Lower lobe of right lung (tissue), 2 donors: ENCODE data around the gene MALRD1. TPM values are rescaled to one million over a fixed set of nuclear protein-coding genes. Genes with fewer than 3 reads are reported as not detected.

ENCODE experiments used
- ATAC-seq, 2 donors: fragments of 200-7000 bp; cut with Tn5 transposase; one replicate each; pipeline ENCODE4 v1.9.1; 2020 to 2022; ENCODE audit warnings: mild to moderate bottlenecking in 2 of 2, moderate library complexity in 2 of 2
- DNase-seq: peaks from one replicate; pipeline ENCODE4 v3.0.0-alpha.2; 2020
- H3K27ac ChIP-seq: fragments of 200-600 bp; one replicate; pipeline ENCODE4 v1.8.0; 2022
- H3K27me3 ChIP-seq: fragments of 200-600 bp; one replicate; pipeline ENCODE4 v1.8.0; 2022; ENCODE audit warnings: low read depth
- H3K36me3 ChIP-seq: fragments of 200-600 bp; one replicate; pipeline ENCODE4 v1.8.0; 2022; ENCODE audit warnings: mild to moderate bottlenecking
- H3K4me1 ChIP-seq: fragments of 200-600 bp; one replicate; pipeline ENCODE4 v1.8.0; 2022
- H3K4me3 ChIP-seq: fragments of 200-600 bp; one replicate; pipeline ENCODE4 v1.8.0; 2022; ENCODE audit warnings: mild to moderate bottlenecking
- H3K9me3 ChIP-seq: fragments of 200-600 bp; one replicate; pipeline ENCODE4 v1.8.0; 2022
- intact Hi-C: fragments of 100-400 bp; cut with DNase I; formaldehyde crosslinking; loops from one replicate; pipeline ENCODE4 v1.11.0; 2022
- total RNA-seq: library from RNA; stranded (reverse); fragmentation: NEBNext Ultra II Directional; extraction: Animal tissue kit (Norgen Biotek cat#: 25700); gene quantifications from one replicate; pipeline ENCODE4 v1.2.1, GENCODE V29; 2021
- TF ChIP-seq, protein P1 (sequence below): fragments of 200-600 bp; IDR thresholded peaks from one replicate; pipeline ENCODE4 v1.8.0; 2022; ENCODE audit warnings: antibody characterized with exemption, mild to moderate bottlenecking
- donor health status: DM: no; HTN: yes; CAD: no; lungs with severe emphysema.

The MALRD1 gene
- total RNA-seq, 1 donor from 2014 or later, result 6.0 TPM

DNA sequence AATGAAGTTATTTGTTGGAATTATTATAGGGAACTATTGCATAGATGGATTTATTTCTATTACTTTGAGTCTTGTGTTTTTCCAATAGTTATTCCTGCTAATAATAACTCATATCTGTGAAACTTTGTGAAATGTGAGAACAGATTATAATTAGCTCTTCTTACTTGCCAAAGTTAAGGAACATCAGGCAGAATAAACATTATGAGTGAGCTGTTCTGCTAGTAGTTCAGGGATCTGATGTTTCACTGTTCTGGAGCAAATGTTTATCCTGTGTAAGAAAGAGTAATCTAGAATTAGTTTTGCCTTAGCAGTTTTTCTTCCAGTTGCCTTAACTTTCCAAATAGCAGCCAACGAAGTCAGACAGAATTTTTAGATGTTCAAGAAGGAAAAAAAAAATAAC lies 522.4 kb downstream of the MALRD1 start:
- Histone ChIP-seq H3K36me3 (no peaks in the 10 kb centered on the region), H3K27me3 (no peaks in the 10 kb centered on the region), H3K4me1 (no peaks in the 10 kb centered on the region), H3K27ac (no peak overlapping the region), H3K4me3 (no peak overlapping the region), H3K9me3 (no peaks in the 10 kb centered on the region)
- DNase-seq (no peak), ATAC-seq (no peak)
- intact Hi-C loops, result no loop called here
- TF ChIP-seq, protein P1, sequence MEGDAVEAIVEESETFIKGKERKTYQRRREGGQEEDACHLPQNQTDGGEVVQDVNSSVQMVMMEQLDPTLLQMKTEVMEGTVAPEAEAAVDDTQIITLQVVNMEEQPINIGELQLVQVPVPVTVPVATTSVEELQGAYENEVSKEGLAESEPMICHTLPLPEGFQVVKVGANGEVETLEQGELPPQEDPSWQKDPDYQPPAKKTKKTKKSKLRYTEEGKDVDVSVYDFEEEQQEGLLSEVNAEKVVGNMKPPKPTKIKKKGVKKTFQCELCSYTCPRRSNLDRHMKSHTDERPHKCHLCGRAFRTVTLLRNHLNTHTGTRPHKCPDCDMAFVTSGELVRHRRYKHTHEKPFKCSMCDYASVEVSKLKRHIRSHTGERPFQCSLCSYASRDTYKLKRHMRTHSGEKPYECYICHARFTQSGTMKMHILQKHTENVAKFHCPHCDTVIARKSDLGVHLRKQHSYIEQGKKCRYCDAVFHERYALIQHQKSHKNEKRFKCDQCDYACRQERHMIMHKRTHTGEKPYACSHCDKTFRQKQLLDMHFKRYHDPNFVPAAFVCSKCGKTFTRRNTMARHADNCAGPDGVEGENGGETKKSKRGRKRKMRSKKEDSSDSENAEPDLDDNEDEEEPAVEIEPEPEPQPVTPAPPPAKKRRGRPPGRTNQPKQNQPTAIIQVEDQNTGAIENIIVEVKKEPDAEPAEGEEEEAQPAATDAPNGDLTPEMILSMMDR, result no peak

DNA sequence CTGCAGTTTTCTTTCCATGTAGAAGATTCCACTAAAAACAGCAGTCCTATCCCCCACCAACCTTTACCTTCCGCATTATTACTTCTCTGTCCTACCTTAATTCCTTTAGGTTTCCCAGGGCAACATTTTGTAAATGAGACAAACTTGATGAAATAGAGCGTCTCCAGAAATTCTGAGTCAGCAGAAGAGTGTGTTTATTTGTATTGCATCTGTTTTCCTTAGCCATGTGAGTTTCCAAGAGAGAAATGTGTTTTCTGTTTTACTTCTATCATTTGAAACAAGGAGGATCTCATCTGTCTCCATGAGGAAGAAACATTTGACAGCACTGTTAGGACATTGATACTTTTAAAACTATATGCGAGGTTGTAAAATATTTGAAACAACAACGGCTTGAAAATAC lies 523.5 kb downstream of the MALRD1 start:
- no peak for ATAC-seq
- Histone ChIP-seq H3K27ac (no peak overlapping the region), H3K9me3 (no peaks in the 10 kb centered on the region), H3K4me1 (no peaks in the 10 kb centered on the region), H3K27me3 (no peaks in the 10 kb centered on the region), H3K36me3 (no peaks in the 10 kb centered on the region), H3K4me3 (no peak overlapping the region)
- TF ChIP-seq, protein P1, result no peak
- no peak for DNase-seq
- intact Hi-C loops, result no loop called here

- Histone ChIP-seq H3K27ac (no peak overlapping the region), H3K9me3 (no peaks in the 10 kb centered on the region), H3K27me3 (no peaks in the 10 kb centered on the region), H3K4me3 (no peak overlapping the region), H3K4me1 (no peaks in the 10 kb centered on the region), H3K36me3 (no peaks in the 10 kb centered on the region)
- intact Hi-C loops, result no loop called here
- ATAC-seq, result no peak
- TF ChIP-seq, protein P1, result no peak
- DNase-seq, result no peak
Observed at GRCh38 chr10:19576576-19576975, 528.0 kb downstream of the MALRD1 start.

- DNase-seq (no peak), ATAC-seq (no peak)
- no peaks in the 10 kb centered on the region for H3K27me3 ChIP-seq
- no peak overlapping the region for H3K27ac ChIP-seq
- no peaks in the 10 kb centered on the region for H3K9me3 ChIP-seq
- TF ChIP-seq, protein P1, result no peak
- H3K36me3 ChIP-seq, result no peaks in the 10 kb centered on the region
- intact Hi-C loops, result no loop called here
- H3K4me3 ChIP-seq, result no peak overlapping the region
- H3K4me1 ChIP-seq, result no peaks in the 10 kb centered on the region
Observed at GRCh38 chr10:19577381-19577780, 528.8 kb downstream of the MALRD1 start.

DNA sequence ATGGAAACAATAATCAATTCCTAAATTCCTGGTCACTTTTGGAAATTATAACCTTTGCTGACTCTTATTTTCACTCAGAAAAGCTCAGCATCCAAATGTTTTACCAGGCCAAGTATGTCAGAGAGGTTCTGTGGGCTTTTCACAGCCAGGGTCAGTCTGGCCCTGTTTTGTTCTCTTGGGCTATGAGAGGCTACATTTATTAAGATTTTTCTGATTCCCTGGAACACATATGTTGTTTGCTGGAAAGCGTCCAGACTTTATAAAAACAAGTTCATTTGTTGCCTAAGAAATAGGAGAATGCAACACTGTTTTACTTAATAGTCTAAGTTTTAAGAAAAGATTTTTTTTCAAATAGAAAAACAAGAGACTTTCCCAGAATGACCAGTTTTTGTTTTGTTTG lies 529.2 kb downstream of the MALRD1 start:
- DNase-seq (no peak), ATAC-seq (no peak)
- H3K9me3 ChIP-seq, result no peaks in the 10 kb centered on the region
- intact Hi-C loops, result no loop called here
- TF ChIP-seq, protein P1, result no peak
- H3K4me1 ChIP-seq, result no peaks in the 10 kb centered on the region
- no peaks in the 10 kb centered on the region for H3K27me3 ChIP-seq
- no peak overlapping the region for H3K27ac ChIP-seq
- no peaks in the 10 kb centered on the region for H3K36me3 ChIP-seq
- no peak overlapping the region for H3K4me3 ChIP-seq

GRCh38 chr10:19578571-19578970 lies 530.0 kb downstream of the MALRD1 start:
- ATAC-seq, result no peak
- Histone ChIP-seq H3K9me3 (no peaks in the 10 kb centered on the region), H3K4me3 (no peak overlapping the region), H3K4me1 (no peaks in the 10 kb centered on the region), H3K27me3 (no peaks in the 10 kb centered on the region), H3K36me3 (no peaks in the 10 kb centered on the region), H3K27ac (no peak overlapping the region)
- no peak for DNase-seq
- TF ChIP-seq, protein P1, result no peak
- intact Hi-C loops, result no loop called here
